GM21529 (cell line): ENCODE measurements around the gene HDLBP.

ENCODE experiments used
- ATAC-seq: cut with Tn5 transposase; IDR thresholded peaks from one replicate; pipeline ENCODE4 v1.9.1; 2021; ENCODE audit not compliant: unreplicated experiment

The HDLBP gene

DNA sequence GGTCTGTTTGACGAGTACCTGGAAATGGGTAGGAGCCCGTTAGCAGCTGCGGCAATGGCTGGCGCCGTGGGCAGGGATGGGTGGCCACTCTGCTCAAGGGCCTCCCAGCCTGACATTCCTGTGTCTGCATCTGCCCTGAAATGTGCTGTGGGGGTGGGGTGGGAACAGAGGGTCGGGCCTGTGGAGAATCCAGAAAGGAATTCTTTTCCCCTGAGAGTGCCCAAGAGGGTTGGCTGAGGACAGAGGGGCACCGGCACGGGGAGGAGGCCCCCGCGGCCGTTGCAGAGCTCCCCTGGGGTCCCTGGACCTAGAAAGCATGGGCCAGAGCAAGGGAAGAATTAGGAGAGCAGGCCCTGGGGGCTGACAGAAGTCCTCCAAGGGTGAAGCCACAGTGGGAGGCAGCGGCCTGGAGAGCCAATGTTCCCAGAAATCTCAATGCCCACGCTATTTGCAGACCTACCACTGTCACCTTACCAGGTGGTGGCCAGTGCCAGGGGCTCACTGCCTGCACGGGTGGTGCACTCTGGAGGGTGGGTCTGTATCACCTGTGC, 99.2 kb downstream of the HDLBP start:
- ATAC-seq: no peak

DNA sequence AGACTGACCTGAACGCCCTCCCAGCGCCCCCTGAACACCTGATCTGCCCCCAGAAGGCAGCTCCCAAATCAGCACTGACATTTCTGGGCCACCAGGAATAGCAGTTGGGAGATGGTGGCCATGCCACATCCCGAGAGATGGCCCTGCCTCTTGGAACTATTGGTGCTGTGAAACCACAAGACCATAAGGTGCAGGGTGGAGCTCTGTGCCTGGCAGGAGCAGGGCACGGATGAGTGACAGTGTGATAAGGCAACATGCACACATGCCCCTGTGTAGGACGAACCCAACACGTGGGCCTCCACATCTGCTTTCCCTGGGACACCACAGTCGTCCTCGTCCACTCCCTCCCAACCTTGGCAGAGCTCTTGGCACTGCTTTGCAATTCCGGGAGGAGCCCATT, 100.1 kb downstream of the HDLBP start:
- ATAC-seq: no peak

GRCh38 chr2:241214766-241215165, 100.7 kb downstream of the HDLBP start:
- no peak for ATAC-seq

- no peak for ATAC-seq
These were observed 101.3 kb downstream of the HDLBP start for GRCh38 chr2:241214209-241214608.

- no peak for ATAC-seq
These were observed 101.9 kb downstream of the HDLBP start for GRCh38 chr2:241213567-241213966.

DNA sequence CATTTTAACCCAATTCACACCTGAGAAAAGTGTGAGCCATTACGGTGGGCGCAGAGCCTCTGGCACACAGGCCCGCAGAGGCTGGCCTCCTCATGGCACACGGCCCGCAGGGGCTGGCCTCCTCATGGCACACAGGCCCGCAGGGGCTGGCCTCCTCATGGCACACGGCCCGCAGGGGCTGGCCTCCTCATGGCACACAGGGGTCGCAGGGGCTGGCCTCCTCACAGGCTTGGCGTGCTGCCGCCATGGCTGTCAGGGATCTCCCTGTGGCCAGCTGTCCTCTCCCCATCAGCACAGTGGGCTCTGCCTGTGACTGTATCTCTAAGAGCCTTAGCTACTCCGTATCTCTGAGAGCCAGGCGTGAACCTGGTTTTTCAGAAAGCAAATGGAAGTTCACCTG, 102.4 kb downstream of the HDLBP start:
- no peak for ATAC-seq

DNA sequence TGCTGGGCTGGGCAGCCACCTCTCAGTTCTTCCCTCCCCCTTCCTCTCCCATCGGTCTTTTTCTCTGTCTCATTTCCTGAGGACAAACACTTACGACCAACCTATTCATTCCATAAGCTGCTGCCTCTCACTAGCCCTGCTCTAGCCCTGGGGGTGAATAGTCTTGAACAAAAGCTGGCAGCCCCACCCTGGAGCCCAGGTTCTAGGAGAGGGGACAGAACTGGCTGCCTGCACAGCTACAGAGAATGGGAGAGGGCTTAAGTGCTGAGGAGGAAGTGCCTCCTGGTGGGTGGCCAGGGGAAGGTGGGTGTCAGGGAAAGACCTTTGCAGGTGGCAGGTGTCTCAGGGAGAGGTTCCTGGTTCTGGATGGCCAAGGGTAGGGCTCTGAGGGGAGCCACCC, 104.2 kb downstream of the HDLBP start:
- no peak for ATAC-seq

DNA sequence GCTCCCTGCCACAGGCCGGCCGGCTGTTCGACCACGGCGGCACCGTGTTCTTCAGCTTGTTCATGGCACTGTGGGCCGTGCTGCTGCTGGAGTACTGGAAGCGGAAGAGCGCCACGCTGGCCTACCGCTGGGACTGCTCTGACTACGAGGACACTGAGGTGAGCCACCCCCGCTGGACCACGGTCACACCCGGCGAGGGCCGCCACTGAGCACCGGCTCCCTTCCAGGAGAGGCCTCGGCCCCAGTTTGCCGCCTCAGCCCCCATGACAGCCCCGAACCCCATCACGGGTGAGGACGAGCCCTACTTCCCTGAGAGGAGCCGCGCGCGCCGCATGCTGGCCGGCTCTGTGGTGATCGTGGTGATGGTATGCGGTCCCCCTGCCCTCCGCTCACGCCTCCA, 106.2 kb downstream of the HDLBP start:
- no peak for ATAC-seq

GRCh38 chr2:241208058-241208457, 107.4 kb downstream of the HDLBP start:
- ATAC-seq: no peak

- no peak for ATAC-seq
These were observed 107.8 kb downstream of the HDLBP start for GRCh38 chr2:241207641-241208040.

DNA sequence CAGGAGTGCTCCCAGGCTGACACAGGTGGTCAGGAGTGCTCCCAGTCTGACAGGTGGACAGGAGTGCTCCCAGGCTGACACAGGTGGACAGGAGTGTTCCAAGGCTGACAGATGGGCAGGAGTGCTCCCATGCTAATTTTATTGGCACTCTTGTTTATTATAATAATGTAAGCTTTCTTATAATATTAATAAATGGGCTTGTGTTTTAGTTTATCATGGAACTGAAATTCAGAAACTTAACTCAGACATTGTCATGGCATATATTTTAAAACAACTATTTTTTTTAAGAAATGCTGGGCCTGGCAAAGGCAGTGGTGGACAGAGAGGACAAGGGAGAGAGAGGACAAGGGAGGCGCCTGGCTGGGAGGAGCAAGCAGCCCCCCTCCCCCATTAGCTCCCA, 108.3 kb downstream of the HDLBP start:
- no peak for ATAC-seq

- no peak for ATAC-seq
These were observed 110.4 kb downstream of the HDLBP start for GRCh38 chr2:241205086-241205485.

- ATAC-seq: no peak
These were observed 111.0 kb downstream of the HDLBP start for GRCh38 chr2:241204490-241204889.

DNA sequence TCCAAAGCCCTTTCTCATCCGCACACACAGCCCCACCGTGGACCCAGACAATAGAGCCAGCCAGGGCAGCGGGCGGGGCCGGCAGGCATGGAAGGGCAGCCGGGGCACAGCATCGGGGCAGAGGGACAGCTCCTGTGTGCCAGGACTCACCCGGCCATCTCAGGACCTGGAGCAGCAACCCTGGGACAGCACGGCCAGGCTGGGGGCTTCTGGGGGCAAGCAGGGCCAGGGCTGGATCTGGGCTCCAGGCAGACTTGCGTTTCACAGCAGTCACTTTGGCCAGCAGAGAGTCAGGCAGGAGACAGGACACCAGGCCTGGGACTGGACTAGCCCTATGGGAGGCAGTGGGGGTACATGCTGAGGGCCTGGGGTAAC, 111.5 kb downstream of the HDLBP start:
- ATAC-seq: no peak

DNA sequence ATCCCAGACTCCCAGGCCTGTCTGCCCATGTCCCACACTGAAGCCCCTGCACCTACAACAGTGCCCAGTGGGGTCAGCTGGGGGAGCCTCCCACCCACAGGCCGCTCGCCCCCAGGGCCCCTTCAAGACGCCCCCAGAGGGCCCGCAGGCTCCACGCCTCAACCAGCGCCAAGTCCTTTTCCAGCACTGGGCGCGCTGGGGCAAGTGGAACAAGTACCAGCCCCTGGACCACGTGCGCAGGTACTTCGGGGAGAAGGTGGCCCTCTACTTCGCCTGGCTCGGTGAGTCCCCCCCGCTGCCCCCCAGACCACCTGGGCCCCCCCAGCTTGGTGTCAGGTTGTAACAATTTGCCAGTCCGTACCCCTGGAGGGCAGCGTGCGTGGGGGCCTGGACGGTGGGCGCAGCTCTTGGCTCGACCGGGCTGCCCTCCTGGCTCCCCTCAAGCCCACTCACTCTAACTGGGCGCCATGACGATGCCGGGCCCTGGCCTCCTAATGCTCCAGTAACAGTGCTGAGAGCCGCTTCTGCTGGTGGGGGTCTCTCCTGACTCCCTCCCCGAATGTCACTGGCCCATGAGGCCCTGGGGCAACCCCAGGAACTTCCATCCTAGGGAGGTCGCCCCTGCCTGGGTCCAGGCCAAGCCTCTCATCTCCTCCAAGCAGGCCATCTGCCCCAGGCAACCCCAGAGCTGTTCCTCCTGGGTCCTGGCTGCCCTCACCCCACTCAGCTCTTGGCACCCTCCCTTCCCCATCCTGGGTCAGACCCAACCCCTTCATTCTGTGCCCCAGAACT, 112.1 kb downstream of the HDLBP start:
- ATAC-seq: no peak

- ATAC-seq: no peak
These were observed 112.8 kb downstream of the HDLBP start for GRCh38 chr2:241202681-241203080.

- no peak for ATAC-seq
These were observed 113.2 kb downstream of the HDLBP start for GRCh38 chr2:241202268-241202585.

DNA sequence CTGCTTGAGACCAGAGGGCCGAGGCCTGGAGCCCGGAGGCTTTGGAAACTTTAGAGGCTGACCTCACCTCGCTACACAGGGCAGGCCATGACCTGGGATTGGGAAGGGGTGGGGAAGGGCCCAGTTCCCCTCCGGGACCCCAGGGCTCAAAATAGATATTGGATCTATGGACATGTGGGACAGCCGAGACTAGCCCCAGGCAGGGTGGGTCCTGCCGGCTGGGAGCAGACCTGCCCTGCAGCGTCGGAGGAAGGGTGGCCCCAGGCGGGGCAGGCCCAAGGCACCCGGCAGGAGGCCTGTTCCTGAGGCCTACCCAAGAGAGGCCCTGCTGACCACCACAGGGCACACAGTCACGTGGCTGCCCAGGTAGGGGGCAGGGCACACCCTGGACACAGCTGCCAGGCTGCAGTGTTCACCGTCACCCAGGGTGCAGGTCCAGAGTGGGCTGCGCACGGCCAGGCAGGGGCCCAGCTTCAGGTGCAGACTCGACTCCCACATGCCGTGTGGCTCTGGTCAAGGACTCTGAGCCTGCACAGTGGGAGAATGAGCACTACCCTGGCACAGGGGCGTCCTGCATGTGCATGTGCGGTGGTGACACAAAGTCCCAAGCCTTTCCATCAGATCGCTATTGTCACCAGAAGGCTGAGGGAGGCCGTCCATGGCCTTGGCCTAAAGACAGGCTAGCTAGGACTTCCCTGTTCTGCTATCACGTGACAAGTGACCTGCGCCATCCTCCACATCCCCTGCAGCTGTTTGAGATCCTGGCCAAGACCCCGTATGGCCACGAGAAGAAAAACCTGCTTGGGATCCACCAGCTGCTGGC, 113.8 kb downstream of the HDLBP start:
- ATAC-seq: no peak

- ATAC-seq: no peak
These were observed 114.6 kb downstream of the HDLBP start for GRCh38 chr2:241200822-241201395.

DNA sequence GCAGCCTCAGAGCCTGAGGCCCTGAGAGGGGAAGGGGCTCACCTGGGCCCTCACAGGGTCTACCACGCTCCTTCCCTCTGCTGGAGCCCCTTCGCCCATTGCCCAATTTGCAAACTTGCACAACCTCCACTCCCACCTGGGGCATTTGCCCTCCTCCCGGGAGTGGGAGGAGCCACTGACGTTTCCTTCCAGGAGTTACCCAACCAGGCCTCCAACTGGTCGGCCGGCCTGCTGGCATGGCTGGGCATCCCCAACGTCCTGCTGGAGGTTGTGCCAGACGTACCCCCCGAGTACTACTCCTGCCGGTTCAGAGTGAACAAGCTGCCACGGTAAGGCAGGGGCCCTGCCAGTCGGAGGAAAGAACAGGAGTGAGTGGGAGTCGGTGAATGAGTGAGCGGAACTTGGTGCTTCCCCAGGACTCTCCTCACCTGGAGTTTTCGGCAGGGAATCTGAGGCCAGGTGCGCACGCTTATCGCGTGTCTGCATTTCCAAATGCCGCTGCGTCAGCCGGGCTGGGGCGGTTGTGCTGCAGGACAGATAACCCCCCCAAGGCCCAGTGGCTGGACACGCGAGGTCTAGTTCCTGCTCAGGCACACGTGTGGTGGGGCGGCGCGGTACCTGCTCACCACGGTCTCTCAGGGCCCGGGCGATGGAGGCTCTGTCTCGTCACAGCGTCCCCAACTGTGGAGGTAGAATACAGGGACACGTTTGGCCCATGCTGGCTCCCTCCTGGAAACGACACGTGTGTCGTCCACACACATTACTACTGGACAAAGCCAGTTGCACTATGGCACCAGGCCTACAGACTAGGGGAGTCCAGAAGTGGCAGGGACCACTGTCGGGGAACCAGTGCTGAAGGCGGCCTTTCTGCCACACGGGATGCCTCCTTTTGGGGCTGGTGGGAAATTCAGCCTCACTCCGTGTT, 115.3 kb downstream of the HDLBP start:
- no peak for ATAC-seq

- ATAC-seq: no peak
These were observed 116.2 kb downstream of the HDLBP start for GRCh38 chr2:241199286-241199685.
